GM21367 (cell line): ENCODE data around the gene PCNX1.
"Not testable (repeated sequence)": the region's sequence is repeated elsewhere in the genome, so short reads cannot be mapped to it uniquely, and the experiment has no call there.

ENCODE experiments used
- ATAC-seq: cut with Tn5 transposase; IDR thresholded peaks from one replicate; pipeline ENCODE4 v1.9.1; 2021; ENCODE audit not compliant: unreplicated experiment

The PCNX1 gene

DNA sequence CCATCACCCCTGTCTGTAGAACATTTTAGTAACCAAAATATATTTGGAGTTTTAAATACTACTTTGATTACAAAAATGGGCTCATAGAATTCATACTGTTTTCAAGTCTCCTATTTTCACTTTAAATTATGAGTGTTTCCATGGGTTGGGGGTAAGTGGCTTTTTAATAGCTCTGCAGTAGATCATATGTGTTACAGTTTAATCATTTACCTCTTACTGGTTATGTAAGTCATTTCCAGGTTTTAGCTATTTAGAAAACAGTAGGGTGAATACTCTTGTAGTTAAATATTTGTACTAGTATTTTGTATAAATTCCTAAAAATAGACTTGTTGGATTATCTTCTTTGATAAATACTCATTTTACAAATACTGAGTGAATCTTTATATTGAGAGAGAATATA is 8.2 kb downstream of the PCNX1 start:
- no peak for ATAC-seq

DNA sequence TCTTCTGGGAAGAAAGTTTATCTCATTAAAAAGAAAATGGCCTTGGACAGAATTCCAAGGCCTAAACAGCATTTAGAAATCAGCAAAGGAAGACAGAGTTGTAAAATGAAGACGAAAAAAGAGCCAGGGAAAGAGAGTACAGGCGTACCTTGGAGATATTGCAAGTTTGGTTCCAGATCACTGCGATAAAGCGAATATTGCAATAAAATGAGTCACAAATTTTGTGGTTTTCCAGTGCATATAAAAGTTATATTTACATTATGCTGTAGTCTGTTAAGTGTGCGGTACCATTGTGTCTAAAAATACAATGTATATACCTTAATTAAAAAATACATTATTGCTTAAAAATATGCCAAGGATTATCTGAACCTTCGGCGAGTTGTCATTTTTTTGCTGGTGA is 9.0 kb downstream of the PCNX1 start:
- no peak for ATAC-seq

DNA sequence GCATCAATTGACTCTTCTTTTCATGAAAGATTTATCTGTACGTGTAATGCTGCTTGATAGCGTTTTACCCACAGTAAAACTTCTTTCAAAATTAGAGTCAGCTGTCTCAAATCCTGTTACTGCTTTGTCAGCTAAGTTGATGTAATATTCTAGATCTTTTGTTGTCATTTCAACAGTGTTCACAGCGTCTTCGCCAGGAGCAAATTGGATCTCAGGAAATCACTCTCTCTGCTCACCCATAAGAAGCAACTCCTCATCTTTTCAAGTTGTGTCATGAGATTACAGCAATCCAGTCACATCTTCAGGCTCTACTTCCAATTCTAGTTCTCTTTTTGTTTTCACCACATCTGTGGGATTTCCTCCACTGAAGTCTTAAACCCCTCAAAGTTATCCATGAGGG is 9.5 kb downstream of the PCNX1 start:
- ATAC-seq: no peak

DNA sequence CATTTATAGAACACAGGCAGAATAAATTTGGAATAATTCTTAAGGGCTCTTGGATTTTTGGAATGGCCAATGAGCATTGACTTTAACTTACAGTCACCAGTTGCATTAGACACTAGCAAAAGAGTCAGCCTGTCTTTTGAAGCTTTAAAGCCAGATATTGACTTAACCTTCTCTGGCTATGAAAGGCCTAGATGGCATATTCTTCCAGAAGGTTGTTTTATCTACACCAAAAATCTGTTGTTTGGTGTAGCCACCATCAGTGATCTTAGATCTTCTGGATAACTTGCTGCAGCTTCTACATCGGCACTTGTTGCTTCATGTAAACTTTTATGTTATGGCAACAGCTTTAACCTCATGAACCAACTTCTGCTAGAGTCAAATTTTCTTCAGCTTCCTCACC is 10.4 kb downstream of the PCNX1 start:
- ATAC-seq: no peak

DNA sequence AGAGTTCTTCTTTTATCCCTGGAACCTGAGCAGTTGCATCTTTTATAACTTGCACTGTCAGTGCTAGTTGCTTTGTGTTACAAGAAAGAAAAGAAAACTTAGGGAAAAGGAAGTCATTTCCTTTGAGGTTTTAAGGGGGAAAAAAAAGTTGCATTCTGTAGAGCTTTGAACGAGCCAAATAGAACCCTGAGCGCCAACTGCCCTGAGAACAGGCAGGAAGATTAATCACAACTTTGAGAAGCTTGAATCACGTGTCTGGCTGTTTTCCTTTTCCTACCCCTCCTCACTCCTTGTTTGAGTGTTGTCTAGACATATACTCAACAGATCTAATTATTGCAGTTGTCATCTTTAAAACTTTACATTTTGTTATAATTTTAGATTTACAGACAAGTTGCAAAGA is 12.5 kb downstream of the PCNX1 start:
- ATAC-seq: no peak

DNA sequence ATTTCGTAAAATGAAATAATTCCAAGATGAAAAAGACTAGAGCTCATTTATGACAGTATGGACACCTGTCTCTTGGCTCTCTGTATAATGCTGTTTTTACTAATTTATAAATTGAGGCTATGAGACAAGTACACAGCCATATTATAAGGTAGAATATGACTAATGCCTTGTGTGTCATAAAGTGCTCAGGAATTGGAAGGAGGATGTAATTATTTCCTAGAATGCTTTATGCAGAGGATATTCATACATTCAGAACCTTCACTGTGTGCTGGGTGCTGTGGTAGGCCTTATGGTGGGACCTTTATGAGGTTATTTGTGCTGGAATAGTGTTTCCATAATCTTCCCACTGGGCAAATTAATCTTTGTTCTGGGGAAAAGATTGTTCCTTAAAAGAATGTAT is 13.3 kb downstream of the PCNX1 start:
- no peak for ATAC-seq

DNA sequence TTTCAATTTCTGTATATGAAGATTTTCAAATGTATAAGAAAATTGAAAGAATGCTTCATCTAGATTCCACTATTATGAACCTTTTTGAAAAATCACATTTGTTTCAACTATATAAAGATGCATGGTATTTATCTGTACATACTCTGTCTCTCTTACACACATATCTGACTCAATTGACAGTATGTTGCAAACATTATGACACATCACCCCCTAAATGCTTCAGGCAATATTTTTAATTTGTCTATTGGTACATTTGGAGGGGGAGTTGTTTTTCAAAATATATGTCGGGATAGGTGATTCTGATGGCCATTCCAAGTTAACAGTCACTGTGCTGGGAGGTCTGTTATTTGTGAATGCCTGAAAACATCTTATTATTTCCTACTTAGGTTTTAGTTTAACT is 14.4 kb downstream of the PCNX1 start:
- ATAC-seq: no peak

DNA sequence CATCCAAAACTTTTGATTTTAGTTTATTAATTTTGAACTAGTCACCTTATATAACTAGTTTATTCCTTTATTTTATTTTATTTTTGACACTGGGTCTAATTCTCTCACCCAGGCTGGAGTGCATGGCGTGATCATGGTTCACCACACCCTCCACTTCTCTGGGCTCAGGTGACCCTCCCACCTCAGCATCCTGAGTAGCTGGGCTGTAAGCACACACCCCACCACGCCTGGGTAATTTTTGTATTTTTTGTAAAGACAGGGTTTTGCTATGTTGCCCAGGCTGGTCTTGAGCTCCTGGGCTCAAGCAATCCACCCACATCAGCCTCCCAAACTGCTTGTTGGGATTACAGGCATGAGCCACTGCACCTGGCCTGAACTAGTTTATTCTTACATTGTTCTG is 17.3 kb downstream of the PCNX1 start:
- ATAC-seq: no peak

DNA sequence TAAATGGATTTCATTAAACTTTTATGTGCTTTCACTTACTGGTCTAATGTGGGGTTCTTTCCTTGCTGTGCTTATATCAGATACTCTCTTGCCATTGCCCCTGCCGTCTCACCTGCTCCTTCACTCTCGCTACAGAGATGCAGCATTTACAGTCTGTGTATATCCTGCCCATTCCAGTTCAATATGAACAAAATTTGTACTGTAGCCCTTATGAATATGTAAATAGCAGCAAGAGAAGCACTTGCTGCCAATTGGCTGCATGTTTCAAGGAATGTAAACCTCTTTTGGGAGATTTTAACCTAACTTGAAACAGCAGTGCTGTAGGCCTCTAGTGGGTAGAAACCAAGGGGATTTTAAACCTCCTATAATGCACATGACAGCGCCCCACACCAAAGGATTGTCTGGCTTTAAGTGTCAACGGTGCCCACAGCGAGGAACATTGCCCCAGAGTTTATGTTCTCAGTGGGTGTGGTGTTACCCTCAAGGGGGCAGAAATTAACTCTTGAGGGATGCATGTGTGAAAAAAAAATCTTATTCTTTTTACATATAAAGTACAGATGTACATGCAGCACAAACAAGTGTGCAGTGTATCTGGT is 19.1 kb downstream of the PCNX1 start:
- no peak for ATAC-seq

DNA sequence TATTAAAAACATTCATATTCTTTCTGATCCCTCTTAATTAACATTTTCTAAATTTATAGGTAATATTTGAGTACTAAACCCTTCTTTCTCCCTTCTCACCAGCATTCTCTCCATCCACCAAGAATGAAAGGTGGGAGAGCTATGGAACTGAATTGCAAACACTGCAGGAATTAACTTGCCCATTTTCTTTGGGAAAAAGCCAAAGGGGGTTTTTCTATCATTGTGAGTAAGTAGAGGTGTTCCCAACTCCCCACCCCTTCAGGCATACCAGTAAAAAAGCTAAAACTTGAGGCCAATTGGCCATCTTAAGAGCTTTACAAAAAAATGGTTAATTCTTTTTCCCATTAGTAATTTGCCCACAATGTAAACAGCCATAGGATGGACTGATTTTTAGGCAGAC is 23.7 kb downstream of the PCNX1 start:
- no peak for ATAC-seq

DNA sequence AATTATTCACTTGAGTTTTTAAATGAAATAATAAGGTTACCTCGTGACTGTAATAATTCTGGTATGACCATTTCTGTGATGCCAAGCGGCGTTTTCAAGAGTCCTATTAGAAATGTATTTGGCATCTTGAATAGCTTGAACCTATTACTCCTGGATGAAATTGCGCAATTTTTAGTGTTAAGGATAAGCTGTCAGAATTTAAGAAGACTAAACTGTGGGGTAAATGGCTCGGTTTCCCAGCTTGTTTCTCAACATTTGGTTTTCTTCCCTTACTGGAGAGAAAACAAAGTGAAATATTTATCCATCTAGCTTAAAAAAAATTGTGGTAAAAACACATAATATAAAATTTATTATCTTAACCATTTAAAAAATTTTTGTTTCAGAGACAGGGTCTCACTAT is 26.8 kb downstream of the PCNX1 start:
- no peak for ATAC-seq

DNA sequence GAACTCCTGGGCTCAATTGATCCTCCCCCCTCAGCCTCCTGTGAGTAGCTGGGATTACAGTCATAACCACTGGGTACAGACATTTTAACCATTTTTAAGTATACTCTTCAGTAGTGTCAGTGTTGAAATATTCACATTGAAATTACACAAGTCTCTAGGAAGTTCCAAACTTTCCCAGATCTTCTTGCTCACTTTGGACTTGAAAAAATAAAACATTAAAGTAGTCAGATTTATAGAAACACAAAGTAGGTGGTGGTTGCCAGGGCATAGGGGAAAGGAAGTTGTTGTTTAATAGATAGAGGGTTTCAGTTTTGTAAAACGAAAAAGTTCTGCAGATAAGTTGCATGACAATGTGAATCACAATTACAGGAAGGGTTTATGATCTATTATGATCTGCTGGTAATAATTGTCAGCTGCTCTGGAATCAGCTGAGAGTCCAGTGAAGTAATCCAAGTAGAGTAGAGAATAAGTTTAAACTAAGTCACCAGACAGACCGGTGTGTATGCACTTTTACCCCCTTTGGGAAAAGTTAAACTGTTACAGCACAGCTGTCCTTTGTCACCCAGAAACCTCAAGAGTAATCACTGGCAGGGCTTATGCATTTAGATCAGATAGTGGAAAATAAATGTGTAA is 27.4 kb downstream of the PCNX1 start:
- peak; percentile 62 for ATAC-seq

DNA sequence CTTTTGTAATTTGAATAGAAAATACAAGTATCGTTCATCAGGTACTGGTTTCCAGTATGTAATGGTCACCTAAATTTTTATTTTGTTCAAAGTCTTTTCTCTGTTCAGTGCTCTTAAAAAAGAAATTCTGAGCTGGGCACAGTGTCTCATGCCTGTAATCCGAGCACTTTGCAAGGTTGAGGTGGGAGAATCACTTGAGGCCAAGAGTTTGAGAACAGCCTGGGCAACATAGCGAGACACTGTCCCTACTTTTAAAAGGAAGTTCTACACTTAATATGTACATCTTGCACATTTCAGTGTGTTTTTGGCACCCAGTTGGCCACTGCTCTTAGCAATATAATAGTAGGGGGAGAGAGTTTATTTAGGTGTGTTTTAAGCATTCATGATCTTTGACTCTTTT is 27.9 kb downstream of the PCNX1 start:
- no peak for ATAC-seq

DNA sequence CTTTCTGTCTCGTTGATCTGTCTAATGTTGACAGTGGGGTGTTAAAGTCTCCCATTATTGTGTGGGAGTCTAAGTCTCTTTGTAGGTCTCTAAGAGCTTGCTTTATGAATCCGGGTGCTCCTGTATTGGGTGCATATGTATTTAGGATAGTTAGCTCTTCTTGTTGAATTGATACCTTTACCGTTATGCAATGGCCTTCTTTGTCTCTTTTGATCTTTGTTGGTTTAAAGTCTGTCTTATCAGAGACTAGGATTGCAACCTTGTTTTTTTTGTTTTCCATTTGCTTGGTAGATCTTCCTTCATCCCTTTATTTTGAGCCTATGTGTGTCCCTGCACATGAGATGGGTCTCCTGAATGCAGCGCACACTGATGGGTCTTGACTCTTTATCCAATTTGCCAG is 32.4 kb downstream of the PCNX1 start:
- ATAC-seq: not testable (repeated sequence)

DNA sequence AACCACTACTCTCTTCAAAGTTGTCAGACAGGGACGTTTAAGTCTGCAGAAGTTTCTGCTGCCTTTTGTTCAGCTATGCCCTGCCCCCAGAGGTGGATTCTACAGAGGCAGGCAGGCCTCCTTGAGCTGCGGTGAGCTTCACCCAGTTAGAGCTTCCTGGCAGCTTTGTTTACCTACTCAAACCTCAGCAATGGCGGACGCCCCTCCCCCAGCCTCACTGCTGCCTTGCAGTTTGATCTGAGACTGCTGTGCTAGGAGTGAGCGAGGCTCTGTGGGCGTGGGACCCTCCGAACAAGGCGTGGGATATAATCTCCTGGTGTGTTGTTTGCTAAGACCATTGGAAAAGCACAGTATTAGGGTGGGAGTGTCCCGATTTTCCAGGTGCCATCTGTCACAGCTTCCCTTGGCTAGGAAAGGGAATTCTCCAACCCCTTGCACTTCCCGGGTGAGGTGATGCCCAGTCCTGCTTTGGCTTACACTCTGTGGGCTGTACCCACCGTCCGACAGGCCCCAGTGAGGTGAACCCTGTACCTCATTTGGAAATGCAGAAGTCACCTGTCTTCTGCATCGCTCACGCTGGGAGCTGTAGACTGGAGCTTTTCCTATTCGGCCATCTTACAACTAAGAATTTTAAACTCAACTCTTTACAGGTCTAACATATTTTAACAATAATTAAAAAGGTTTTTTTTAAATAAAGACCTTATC is 34.5 kb downstream of the PCNX1 start:
- not testable (repeated sequence) for ATAC-seq

DNA sequence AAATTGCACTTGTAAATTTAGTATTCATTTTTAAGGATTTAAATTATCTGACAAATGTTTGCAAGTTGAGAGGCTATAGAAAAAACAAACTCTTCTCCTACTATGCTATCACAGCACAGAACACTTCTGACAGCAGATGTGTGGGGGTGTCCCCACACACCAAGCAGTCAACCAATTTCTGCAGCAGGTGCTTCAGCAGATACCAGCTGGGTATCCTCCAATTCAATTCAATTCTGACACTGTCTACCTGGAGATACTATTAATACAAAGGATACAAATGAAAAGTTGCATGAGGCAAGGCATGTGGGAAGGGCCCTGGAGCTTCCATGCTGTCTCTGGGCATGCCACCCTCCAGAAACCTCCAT is 35.1 kb downstream of the PCNX1 start:
- no peak for ATAC-seq

DNA sequence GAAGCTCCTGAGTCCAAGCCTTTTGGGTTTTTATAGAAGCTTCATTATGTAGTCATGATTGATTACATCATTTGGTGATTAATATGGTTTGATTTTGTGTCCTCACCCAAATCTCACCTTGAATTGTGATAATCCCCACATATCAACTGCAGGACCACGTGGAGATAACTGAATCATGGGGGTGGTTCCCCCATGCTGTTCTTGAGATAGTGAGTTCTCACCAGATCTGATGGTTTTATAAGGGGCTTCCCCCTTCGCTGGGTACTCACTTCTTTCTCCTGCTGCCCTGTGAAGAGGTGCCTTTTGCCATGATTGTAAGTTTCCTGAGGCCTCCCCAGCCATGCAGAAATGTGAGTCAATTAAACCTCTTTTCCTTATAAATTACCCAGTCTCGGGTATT is 35.5 kb downstream of the PCNX1 start:
- ATAC-seq: not testable (repeated sequence)

DNA sequence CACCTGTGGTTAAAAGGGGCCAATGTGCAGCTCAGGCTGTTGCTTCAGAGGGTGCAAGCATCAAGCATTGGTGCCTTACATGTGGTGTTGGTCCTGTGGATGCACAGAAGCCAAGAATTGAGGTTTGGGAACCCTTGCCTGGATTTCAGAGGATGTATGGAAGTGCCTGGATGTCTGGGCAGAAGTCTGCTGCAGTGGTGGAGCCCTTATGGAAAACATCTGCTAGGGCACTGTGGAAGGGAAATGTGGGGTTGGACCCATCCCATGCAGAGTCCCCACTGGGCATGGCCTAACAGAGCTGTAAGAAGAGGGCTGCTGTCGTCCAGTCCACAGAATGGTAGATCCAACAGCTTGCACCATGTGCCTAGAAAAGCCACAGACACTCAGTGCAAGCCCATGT is 36.6 kb downstream of the PCNX1 start:
- no peak for ATAC-seq

DNA sequence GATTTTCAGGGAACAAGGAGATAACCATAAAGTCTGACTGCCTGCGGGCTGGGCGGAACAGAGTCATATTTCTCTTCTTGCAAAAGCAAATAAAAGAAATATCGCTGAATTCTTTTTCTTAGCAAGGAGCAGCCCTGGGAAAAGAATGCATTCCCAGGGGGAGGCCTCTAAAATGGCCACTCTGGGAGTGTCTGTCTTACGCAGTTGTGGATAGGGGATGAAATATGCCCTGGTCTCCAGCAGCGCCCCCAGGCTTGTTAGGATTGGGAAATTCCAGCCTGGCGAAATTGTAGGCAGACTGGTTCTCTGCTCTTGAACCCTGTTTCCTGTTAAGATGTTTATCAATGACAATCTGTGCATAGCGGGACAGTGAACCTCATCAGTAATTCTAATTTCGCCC is 40.5 kb downstream of the PCNX1 start:
- ATAC-seq: no peak

DNA sequence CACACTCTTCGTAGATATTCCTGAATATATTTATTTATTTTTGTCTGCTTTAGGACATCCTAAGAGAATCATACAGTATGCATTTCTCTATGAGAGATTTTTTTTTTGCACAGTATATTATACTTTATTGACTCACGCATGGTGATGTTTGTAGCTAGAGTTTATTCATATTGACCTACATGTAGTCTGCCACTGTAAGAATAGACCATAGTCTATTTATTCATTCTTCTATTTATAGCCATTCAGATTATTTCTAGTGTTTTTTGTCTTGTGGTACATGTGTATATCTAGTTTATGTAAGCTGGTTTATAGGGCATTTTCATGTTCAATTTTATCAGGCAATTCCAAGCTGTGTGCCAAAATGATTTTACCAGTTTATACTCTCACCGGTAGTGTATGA is 45.2 kb downstream of the PCNX1 start:
- ATAC-seq: no peak

DNA sequence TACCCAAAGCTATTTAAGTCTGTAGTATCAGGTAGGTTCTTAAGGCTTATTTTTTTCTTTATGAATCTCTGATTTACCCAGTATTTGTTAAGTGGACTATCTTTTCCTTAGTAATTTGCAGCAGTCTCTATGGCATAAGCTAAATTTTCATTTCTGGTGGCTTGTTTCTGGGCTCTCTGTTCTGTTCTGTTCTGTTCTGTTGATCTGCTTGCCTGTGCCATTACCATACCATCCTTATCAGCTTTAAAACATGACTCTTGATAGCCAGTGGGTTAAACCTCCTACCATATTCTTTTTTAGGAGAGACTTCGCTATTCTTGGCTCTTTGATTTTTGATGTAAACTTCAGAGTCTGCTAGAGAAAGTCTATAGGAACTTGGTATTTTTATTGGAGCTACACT is 46.8 kb downstream of the PCNX1 start:
- no peak for ATAC-seq

DNA sequence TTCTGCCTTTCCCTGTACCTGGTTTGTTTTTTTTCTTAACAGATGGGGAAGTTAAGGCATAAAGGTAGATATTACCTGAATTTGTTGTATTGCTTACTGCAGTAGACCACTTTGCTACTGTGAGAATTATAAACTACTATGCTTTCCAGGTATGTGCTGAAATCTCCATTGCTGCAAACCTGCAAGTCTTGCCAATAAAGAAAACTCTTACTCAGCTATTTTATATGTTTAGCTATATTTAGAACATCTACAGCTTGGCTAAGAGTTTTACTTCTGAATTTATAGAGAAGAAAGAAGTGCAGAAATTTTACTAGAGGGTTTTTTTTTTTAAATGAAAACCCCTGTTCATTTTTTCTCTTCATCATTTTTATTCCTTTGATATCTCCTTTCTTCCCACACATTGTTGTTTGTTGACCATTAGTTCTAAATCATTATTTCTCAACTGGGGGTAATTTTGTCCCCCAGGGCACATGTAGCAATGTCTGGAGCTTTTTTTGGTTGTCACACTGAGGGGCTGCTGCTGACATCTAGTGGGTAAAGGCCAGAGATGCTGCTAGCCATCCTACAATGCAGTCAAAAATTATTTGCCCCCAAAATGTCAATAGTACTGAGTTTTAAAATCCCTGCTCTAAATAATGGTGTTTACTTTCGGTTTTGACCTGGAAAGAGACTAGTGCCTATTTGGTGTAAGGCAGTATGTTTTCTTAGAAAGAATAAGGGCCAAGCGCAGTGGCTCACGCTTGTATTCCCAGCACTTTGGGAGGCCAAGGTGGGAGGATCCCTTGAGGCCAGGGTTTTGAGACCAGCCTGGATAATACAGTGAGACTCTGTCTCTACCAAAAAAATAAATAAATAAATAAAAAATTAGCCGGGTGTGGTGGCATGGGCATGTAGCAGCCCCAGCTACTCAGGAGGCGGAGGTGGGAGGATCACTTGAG is 48.6 kb downstream of the PCNX1 start:
- ATAC-seq: no peak
